Cardiac ventricle fibroblast (primary cell): ENCODE results near the gene SST. TPM values are rescaled to one million over a fixed set of nuclear protein-coding genes. Genes with fewer than 3 reads are reported as not detected.

Experiments used
- total RNA-seq: library from RNA; depleted of rRNA; stranded (reverse); fragments of >200 nt; gene quantifications from 2 replicates; pipeline ENCODE4 v1.2.3, GENCODE V29; 2015

SST gene
- not detected in 2 replicates for total RNA-seq

GRCh38 chr3:187669675-187670504 is at the start of gene SST:
TSS of gene SST (minus strand) at chr3:187670394. CDS start at chr3:187670291, 103 bp downstream.

DNA sequence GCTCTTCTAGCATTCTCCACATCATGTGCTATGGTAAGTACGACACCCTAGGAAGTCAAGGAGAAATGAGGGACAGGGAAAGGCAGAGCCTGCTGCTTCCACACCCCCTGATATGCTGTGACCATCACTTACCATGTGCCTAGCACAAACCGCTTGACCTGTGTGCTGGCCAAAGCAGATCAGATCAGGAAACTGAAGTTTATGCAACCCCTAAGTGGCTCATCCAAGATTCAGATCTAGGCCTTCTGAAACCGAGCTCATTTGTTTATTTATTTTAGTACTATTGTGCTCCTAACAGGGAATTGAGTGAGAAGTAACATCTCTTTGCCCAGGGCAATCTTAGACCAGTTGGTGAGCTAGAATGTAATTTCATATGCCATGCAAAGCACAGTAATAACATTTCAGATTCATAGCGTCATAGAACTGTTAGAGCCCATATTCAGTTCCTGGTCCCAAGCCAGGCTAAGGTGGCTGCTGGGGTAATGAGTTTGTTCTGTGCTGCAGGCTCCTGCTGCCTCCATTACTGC is 32.4 kb upstream of the SST start, which contains the start of gene RTP2:
RTP2 (minus strand) TSS at position 51 of the 527 bp plus-strand sequence. CDS start 429 bp downstream, outside the sequence.

Other genes starting within 250 kb of the SST start
- not detected in 2 replicates for gene RTP2, start 32.2 kb upstream of the SST start, total RNA-seq
- gene BCL6, start 75.1 kb upstream of the SST start, total RNA-seq, result 36.2 and 42.2 TPM in 2 replicates